GM12892 (cell line): Measurements from ENCODE around the gene ADA.

ENCODE experiments used
- DNase-seq: peaks from one replicate; pipeline ENCODE4 v3.0.0; 2011; ENCODE audit not compliant: insufficient read length
- FAIRE-seq: peaks from 2 replicates; lab custom pipeline; 2011; peaks lifted over from hg19 to GRCh38; lab: Jason Lieb, UNC
- POLR2A ChIP-seq: IDR thresholded peaks from 2 replicates; pipeline ENCODE4 v1.6.1; 2011; ENCODE audit warnings: low read depth, low read length, control low read depth
- POLR2AphosphoS5 ChIP-seq: IDR thresholded peaks from 2 replicates; pipeline ENCODE4 v1.6.1; 2011; ENCODE audit warnings: low read depth, low read length, control low read depth
- TAF1 ChIP-seq: IDR thresholded peaks from 2 replicates; pipeline ENCODE4 v1.6.1; 2011; ENCODE audit warnings: low read depth, mild to moderate bottlenecking, control low read depth, low read length, borderline replicate concordance

The ADA gene

DNA sequence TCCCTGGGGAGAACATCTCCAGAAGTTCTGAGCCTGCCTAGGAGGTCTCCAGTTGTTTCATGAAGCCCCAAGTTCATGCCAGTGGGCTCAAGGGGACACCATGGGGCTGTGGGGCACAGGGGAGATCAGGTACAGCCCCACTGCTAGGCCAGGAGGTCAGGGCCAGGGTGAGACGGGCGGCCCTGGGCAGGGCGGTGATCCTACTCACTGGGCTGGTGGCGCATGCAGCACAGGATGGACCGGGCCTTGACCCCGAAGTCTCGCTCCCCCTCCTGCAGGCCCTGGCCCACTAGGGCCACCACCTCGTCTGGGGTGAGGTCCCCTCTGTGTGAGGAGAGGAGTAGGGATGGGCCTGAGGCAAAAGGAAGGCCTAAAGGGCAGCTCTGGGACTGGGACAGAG is 26.1 kb downstream of the ADA start:
- DNase-seq = no peak
- no peak for TF ChIP-seq POLR2A
- TF ChIP-seq TAF1 = no peak
- FAIRE-seq = no peak

DNA sequence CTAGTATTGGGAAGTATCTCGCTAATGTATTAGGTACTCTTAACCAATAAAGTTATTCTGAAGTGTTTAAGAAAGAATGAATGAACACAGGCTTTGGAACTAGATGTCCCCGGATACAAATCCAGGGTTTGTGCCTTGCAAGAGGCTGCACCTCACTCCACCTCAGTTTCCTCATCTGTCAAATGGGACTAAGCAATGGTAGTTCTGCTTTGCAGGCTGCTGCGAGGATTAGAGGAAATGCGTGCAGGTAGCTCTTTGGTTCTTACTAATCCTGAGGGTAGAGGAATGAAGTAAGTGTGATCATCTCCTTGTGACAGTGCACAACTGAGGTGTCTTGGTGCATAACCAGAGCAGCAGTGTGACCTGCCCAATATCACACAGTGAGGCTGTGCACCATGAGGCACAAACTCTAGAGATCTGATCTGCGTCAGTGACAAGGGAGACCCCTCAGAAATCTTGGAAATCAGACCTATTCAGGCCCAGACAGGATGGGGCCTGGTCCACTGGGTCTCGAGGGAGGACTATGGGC is 26.7 kb downstream of the ADA start:
- FAIRE-seq = no peak
- TF ChIP-seq TAF1 (no peak), POLR2A (no peak), POLR2AphosphoS5 (no peak)

DNA sequence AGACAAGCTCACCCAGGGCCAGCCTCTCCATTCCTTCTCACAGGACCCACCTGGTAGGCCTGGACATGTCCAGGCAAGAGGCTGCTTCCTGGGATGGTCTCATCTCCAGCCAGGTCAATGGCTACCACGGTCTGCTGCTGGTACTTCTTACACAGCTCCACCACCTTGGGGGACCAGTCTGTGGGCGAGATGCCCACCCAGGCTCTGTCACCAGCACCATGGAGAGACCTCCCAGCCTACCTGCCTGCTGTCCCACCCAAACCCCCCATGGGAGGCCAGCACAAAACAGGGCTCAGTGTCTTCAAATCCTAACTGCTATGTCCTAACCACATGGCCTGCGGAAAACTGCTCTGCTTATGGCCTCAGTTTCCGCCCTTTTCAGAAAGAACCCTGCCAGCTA is 27.3 kb downstream of the ADA start:
- FAIRE-seq = no peak
- no peak for DNase-seq
- TF ChIP-seq POLR2AphosphoS5 = no peak
- TF ChIP-seq POLR2A = no peak
- TF ChIP-seq TAF1 = no peak

More for the DNA sequence above, 26.7 kb downstream of the ADA start:
- no peak for DNase-seq

DNA sequence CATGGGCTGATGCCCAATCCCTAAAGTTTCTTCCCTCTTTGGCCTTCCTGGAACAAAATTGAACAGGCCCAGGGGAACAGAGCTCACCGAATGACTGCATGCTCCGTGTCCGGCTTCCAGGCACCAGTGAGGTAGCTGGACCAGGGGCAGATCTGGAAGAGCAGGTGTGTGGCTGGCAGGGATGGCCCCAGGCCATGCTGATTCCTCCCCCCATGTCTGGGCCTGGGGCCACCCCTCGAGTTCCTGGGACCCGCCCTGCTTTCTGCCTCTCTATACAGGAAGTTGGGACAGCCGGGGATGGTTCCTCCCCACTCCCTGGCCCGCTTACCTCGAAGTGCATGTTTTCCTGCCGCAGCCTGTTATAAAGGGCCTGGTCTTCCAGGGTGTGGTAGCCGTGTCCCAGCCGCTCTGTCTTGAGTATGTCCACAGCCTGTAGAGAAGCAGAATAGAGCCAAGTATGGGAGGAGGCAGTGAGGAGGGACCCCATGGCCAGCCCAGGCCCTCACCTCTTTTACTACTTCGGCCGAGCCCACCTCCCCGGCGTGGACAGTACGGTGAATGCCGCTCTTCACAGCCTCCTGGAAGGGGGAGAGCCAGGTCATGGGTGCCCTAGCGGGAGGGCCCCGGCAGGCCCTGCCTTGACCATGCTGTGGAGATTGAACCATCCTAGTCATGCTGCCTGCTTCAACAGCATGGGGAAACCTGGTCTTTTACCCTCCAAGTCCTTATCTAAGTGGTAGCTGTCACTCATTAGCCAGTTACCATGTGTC is 28.8 kb downstream of the ADA start:
- DNase-seq (no peak), FAIRE-seq (no peak)
- no peak for TF ChIP-seq POLR2AphosphoS5
- TF ChIP-seq TAF1 = no peak
- no peak for TF ChIP-seq POLR2A

DNA sequence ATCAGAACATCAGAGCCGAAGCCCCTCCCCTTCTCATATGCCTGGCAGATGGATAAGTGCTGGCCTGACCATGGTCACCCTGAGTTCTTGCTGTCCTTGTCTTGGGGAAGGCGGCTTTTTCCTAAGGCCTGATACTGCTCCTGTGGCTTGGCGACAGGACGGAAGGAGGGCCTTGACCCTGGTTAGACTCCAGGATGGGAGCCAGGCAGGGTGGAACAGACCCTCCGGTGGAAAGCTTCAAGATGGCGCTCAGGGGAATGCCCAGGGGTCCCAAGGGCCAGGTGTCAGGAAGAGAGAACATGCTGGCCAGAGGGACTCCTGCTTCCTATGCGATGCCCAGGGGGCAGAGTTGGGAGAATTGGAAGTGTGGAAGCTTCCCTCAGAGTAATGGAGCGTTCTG is 29.6 kb downstream of the ADA start:
- FAIRE-seq = no peak

DNA sequence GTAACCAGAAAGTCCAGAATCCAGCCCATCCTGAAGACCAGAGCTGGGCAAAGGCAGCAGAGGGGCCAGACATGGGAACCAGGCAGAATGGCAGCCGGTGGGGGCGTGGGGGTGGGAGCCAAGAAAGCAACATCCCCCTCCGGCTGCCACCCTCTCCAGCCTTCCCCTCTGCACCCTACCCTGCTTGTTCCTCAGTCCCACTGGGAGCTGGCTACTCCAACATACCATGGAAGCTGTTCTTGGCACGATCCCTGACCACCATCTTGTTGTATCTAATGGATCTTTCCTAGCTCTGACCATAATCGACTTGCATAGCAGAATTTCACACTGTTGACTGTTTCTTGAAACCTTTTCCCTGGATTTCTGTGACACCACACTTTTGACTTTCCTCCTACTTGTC is 30.2 kb downstream of the ADA start:
- no peak for TF ChIP-seq TAF1
- TF ChIP-seq POLR2A = no peak
- FAIRE-seq = no peak
- DNase-seq = no peak

More for the DNA sequence above, 29.6 kb downstream of the ADA start:
- TF ChIP-seq POLR2A (no peak), TAF1 (no peak), POLR2AphosphoS5 (no peak)
- no peak for DNase-seq

DNA sequence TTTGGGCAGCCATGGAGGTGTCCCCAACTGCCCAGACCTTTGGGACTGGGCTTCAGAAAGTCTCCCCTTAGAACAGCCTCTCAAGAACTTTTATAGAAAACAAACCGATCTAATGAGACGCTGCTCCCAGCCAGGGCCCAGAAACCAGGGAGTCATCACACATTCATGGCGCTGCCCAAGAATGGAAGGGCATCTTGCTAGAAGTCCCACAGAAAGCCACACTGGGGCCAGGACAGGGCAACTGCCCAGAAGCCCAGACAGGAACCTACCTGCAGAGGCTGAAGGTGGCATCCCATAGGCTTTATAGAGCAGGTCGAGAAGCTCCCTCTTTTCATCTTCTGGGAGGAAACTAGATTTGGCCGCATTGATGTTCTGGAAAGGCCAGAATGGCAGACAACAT is 31.5 kb downstream of the ADA start:
- FAIRE-seq = no peak
- no peak for DNase-seq
- TF ChIP-seq POLR2AphosphoS5 (no peak), TAF1 (no peak)

DNA sequence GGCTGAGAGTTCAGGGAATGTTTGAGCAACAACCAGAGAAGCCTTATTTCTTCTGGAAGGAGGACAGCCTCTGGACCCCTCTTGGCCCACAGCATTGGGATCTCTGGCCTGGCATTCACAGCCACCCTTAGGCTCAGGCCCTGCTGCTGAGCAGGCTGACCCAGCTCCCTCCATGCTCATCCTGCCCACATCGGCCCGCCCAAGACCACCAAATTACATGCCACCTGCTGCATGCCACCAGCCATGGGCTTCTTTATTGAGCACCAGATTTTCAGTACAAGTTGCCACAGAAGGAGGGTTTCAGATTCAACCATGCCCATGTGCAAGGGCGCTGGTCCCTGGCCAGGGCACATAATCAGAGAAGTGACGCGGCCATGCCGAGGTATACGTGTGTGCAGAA is 32.2 kb downstream of the ADA start:
- DNase-seq = no peak
- FAIRE-seq = no peak
- TF ChIP-seq TAF1 (no peak), POLR2A (no peak), POLR2AphosphoS5 (no peak; the same call in 1 of the 2 replicates)

DNA sequence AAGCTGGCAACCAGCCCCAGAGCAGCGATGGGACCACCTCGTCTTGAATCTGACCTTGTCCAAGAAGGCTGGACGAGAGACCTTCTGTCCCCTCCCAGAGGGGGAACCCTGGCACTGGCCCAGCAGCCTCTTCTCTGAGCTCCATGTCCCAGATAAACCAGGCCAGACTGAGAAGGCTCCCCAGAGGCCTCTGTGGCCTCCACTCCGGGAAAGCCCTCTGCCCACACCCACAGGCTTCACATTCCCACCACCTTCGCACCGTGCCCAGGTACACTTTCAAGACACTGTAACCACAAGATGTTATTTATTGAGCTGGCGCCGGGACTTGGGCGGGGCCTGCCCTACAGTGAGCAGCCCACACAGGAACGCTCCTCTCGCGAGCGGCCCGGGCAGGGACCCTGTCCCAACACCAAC is 33.2 kb downstream of the ADA start:
- TF ChIP-seq POLR2AphosphoS5 (no peak), TAF1 (no peak), POLR2A (no peak)
- FAIRE-seq (no peak), DNase-seq (no peak)

DNA sequence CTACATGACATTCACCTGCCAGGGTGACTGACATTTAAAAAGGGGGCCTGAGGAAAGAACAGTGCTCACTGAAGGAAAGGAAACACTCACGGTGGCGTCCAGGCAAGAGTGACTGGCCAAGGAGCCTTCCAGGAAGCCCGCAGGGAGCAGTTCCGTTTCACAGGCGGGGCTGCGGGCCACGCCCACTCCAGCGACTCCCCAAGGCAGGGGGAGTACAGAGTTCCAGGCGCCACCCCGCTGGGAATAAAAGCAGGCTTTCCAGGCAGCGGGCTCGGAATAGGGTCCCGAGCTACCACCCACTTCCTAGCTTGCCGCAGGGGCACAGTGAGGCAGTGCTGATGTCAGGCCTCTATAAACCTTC is 34.9 kb downstream of the ADA start:
- no peak for FAIRE-seq
- no peak for DNase-seq
- no peak for TF ChIP-seq POLR2AphosphoS5
- TF ChIP-seq POLR2A = no peak
- TF ChIP-seq TAF1 = no peak

DNA sequence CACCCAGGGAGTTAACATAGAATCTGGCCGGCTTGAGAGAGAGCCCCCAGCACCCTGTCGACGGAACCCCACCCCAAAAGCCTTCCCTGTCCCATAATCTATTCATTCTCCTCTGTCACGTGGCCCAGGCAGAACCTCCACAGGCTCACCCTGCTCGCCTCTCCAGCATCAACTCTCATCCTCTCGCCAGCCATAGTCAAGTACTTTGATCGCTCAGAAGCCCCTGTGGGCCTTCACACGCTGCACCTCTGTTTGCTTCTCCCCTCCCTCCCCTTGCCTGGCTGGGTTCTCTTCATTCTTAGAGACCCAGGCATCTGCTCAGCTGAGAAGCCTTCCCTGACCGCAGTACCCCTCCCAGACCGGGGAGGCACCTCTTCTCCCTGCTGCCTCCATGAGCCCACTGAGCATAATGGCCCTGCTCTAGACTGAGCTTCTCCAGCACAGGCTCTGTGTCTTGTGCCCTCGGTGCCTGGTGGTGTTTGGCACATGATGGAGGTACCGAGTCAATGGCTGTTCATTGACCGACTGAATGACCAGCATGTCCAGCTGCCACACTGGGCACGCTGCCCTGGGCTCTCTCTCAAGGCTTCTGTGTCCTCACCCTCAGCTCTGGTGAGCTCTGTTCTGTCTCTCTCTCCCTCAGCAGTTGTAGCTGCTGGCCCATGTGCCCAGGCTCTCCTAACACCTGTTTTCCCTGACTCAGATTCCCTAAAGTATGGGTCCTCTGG is 35.5 kb downstream of the ADA start:
- DNase-seq = no peak
- FAIRE-seq = no peak
- TF ChIP-seq TAF1 (no peak), POLR2AphosphoS5 (no peak), POLR2A (no peak)
